B cell (primary cell): ENCODE measurements around the gene CPA4. TPM values are rescaled to one million over a fixed set of nuclear protein-coding genes. Genes with fewer than 3 reads are reported as not detected.

Experiments
- ATAC-seq: fragments of 200-7000 bp; cut with Tn5 transposase; one replicate; pipeline ENCODE4 v1.10.0; 2021; ENCODE audit warnings: low read depth, mild to moderate bottlenecking, moderate number of reproducible peaks, moderate library complexity
- CTCF ChIA-PET: fragments of 350-600 bp; sonication (Branson Sonifier 250); formaldehyde crosslinking; loops from one replicate; lab custom pipeline; 2021; ENCODE audit warnings: antibody characterized with exemption, inconsistent platforms; lab: Charles Lee
- POLR2A ChIA-PET: fragments of 350-600 bp; sonication (Branson Sonifier 250); formaldehyde crosslinking; loops from one replicate; lab custom pipeline; 2021; ENCODE audit warnings: antibody characterized with exemption; lab: Charles Lee
- DNase-seq: peaks from one replicate; pipeline ENCODE4 v3.0.0; 2013
- H2AFZ ChIP-seq: 2 replicates; pipeline ENCODE4 v1.6.1; 2012; ENCODE audit warnings: mild to moderate bottlenecking, low read depth, low read length; ENCODE audit not compliant: insufficient read depth, poor library complexity, severe bottlenecking
- H3K27ac ChIP-seq, 2 donors: 1 replicate in 1 of 2; 2 replicates in 1 of 2; pipeline ENCODE4 v1.5.1; 2012 to 2013; ENCODE audit warnings: low read length in 2 of 2, mild to moderate bottlenecking in 2 of 2, moderate library complexity in 1 of 2
- H3K27me3 ChIP-seq, 4 experiments: fragments of 200-600 bp in 1 of 4; sonication (generic) in 1 of 4; replicated peaks in 1 of 4; 1 replicate in 2 of 4; 2 replicates in 2 of 4; pipeline versions ENCODE4 v1.6.1 to v1.7.0; 2013 to 2016; ENCODE audit warnings: low read length in 3 of 4, mild to moderate bottlenecking in 2 of 4, mixed read lengths in 1 of 4, moderate library complexity in 1 of 4; ENCODE audit not compliant: insufficient read depth in 4 of 4, control insufficient read depth in 3 of 4; ENCODE audit errors: control extremely low read depth in 1 of 4
- H3K36me3 ChIP-seq, 2 experiments: replicated peaks in 1 of 2; 1 replicate in 1 of 2; 2 replicates in 1 of 2; pipeline versions ENCODE4 v1.6.1 to v1.7.1; 2013; ENCODE audit warnings: low read length in 1 of 2; ENCODE audit not compliant: insufficient read depth in 2 of 2, control insufficient read depth in 1 of 2; ENCODE audit errors: control extremely low read depth in 1 of 2, extremely low read depth in 1 of 2
- H3K4me1 ChIP-seq, 2 donors: fragments of 200-600 bp in 1 of 2; sonication (generic) in 1 of 2; 1 replicate in 1 of 2; 2 replicates in 1 of 2; pipeline versions ENCODE4 v1.5.1 to v1.6.1; 2013 to 2017; ENCODE audit warnings: low read length in 2 of 2; ENCODE audit not compliant: control insufficient read depth in 2 of 2, insufficient read depth in 2 of 2
- H3K4me2 ChIP-seq: replicated peaks from 2 replicates; pipeline ENCODE3; 2012; ENCODE audit warnings: mild to moderate bottlenecking, low read depth, low read length; ENCODE audit not compliant: poor library complexity, severe bottlenecking
- H3K4me3 ChIP-seq, 5 experiments: fragments of 200-600 bp in 1 of 5; sonication (generic) in 1 of 5; 1 replicate in 3 of 5; 2 replicates in 2 of 5; pipeline versions ENCODE4 v1.5.1 to v1.7.0; 2011 to 2016; ENCODE audit warnings: low read length in 4 of 5, mild to moderate bottlenecking in 4 of 5, low read depth in 2 of 5, control low read depth in 1 of 5, moderate library complexity in 1 of 5; ENCODE audit not compliant: insufficient read depth in 1 of 5; ENCODE audit errors: control extremely low read depth in 1 of 5, extremely low read depth in 1 of 5
- H3K79me2 ChIP-seq: fragments of 200-600 bp; sonication (generic); one replicate; pipeline ENCODE4 v1.6.0; 2016; ENCODE audit warnings: low read length; ENCODE audit not compliant: control insufficient read depth, insufficient read depth
- H3K9ac ChIP-seq: fragments of 200-600 bp; sonication (generic); 2 replicates; pipeline ENCODE4 v1.6.1; 2017; ENCODE audit warnings: mild to moderate bottlenecking, low read length, moderate library complexity
- H3K9me3 ChIP-seq, 3 donors: one replicate each; pipeline versions ENCODE4 v1.6.1 to v1.7.1; 2013; ENCODE audit warnings: low read length in 2 of 3; ENCODE audit not compliant: control insufficient read depth in 2 of 3, insufficient read depth in 1 of 3; ENCODE audit errors: control extremely low read depth in 1 of 3
- H4K20me1 ChIP-seq: 2 replicates; pipeline ENCODE4 v1.6.0; 2012; ENCODE audit warnings: mild to moderate bottlenecking, low read length; ENCODE audit not compliant: insufficient read depth, control insufficient read depth, poor library complexity, severe bottlenecking
- H3K27ac Mint-ChIP-seq: one replicate; pipeline ENCODE4 v1.8.0; 2021; ENCODE audit warnings: mixed read lengths
- H3K27me3 Mint-ChIP-seq: one replicate; pipeline ENCODE4 v1.8.0; 2021; ENCODE audit warnings: mixed read lengths
- H3K4me1 Mint-ChIP-seq: one replicate; pipeline ENCODE4 v1.8.0; 2021; ENCODE audit warnings: mixed read lengths
- H3K4me3 Mint-ChIP-seq: one replicate; pipeline ENCODE4 v1.8.0; 2021; ENCODE audit warnings: mixed read lengths
- H3K9me3 Mint-ChIP-seq: one replicate; pipeline ENCODE4 v1.8.0; 2022; ENCODE audit warnings: mixed read lengths; ENCODE audit not compliant: insufficient read depth
- EZH2 ChIP-seq: IDR thresholded peaks from 2 replicates; pipeline ENCODE4 v1.6.1; 2012; ENCODE audit warnings: borderline replicate concordance, low read depth, mild to moderate bottlenecking, moderate library complexity, low read length; ENCODE audit not compliant: insufficient read depth, poor library complexity, severe bottlenecking
- WGBS: methylation state at CpG from one replicate; pipeline ENCODE4 v1.1.5; 2013; ENCODE audit warnings: missing lambda C conversion rate; ENCODE audit not compliant: insufficient coverage; 5-methylcytosine and 5-hydroxymethylcytosine counted together
- intact Hi-C: fragments of 100-400 bp; cut with micrococcal nuclease; formaldehyde crosslinking; loops from one replicate; pipeline ENCODE4 v1.10.0; 2022
- polyA plus RNA-seq: library from polyadenylated mRNA; depleted of rRNA; stranded (reverse); fragments of >200 nt; gene quantifications from 2 replicates; pipeline ENCODE4 v1.2.3, GENCODE V29; 2012
- total RNA-seq, 2 donors: library from RNA; stranded (reverse); fragments of 120-200 nt in 1 of 2; gene quantifications; 1 replicate in 1 of 2; 2 replicates in 1 of 2; pipeline versions ENCODE4 v1.2.3 to v1.2.4, GENCODE V29; 2013 to 2022
- TF ChIP-seq, protein P1 (sequence below): fragments of 200-600 bp; IDR thresholded peaks from one replicate; pipeline ENCODE4 v1.8.0; 2022; ENCODE audit warnings: antibody characterized with exemption, mild to moderate bottlenecking

CPA4 gene
- total and polyA plus RNA-seq, 2 donors (not counting 1 experiment from before 2014, with no cell fraction given) = not detected

DNA sequence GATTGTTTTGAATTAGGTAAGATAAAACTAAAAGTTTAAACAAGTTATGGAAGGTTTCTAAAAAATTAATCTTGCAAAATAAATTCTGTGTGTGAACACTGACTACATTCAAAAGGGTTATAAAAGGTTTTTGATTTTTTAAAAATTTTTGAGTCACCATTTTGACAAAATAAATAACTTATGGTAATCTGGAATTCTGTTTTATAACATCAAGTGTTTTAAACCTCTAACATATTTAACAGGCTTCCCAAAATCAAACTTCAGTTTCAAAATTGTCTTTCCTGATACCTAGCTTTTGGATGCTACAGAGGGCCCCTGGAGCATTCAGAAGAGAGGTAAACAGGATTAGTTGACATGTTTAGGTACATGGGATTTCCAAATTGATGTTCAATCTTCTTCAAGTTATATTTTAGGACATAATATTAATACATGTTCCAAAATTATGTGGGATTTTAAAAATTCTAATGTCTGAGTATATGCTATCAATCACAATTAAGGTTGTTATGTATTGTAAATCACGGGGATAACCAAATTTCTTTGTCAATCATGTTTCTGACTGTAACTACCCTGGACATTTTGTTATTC, 34.4 kb upstream of the CPA4 start:
- intact Hi-C loops = no loop called here
- ChIA-PET POLR2A (no interaction called here), CTCF (no interaction called here)
- WGBS = no CpG with 5 or more reads among the region's 1 CpG
- no peak overlapping the region for H3K27ac ChIP-seq
- no peak for DNase-seq
- ATAC-seq = no peak
- H3K9ac ChIP-seq = no peak overlapping the region
- no peaks in the 10 kb centered on the region for H3K4me1 ChIP-seq
- TF ChIP-seq, protein P1, sequence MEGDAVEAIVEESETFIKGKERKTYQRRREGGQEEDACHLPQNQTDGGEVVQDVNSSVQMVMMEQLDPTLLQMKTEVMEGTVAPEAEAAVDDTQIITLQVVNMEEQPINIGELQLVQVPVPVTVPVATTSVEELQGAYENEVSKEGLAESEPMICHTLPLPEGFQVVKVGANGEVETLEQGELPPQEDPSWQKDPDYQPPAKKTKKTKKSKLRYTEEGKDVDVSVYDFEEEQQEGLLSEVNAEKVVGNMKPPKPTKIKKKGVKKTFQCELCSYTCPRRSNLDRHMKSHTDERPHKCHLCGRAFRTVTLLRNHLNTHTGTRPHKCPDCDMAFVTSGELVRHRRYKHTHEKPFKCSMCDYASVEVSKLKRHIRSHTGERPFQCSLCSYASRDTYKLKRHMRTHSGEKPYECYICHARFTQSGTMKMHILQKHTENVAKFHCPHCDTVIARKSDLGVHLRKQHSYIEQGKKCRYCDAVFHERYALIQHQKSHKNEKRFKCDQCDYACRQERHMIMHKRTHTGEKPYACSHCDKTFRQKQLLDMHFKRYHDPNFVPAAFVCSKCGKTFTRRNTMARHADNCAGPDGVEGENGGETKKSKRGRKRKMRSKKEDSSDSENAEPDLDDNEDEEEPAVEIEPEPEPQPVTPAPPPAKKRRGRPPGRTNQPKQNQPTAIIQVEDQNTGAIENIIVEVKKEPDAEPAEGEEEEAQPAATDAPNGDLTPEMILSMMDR = no peak
- no peak for TF ChIP-seq EZH2
- Mint-ChIP-seq H3K27me3 (peaks cover 7% of the 10 kb centered on the region), H3K4me3 (no peak overlapping the region), H3K9me3 (peaks cover 2% of the 10 kb centered on the region), H3K4me1 (no peaks in the 10 kb centered on the region), H3K27ac (no peak overlapping the region)
- no peak overlapping the region for H3K4me3 ChIP-seq
- H3K9me3 ChIP-seq = peaks cover 3 to 42% (median 23%) of the 10 kb centered on the region in 3 donors
- no peaks in the 10 kb centered on the region for H3K79me2 ChIP-seq
- H2AFZ ChIP-seq = no peak overlapping the region
- no peaks in the 10 kb centered on the region for H3K36me3 ChIP-seq
- H3K4me2 ChIP-seq = no peak overlapping the region
- H3K27me3 ChIP-seq = peaks cover 0 to 11% (median 0%) of the 10 kb centered on the region in 4 experiments
- no peaks in the 10 kb centered on the region for H4K20me1 ChIP-seq

DNA sequence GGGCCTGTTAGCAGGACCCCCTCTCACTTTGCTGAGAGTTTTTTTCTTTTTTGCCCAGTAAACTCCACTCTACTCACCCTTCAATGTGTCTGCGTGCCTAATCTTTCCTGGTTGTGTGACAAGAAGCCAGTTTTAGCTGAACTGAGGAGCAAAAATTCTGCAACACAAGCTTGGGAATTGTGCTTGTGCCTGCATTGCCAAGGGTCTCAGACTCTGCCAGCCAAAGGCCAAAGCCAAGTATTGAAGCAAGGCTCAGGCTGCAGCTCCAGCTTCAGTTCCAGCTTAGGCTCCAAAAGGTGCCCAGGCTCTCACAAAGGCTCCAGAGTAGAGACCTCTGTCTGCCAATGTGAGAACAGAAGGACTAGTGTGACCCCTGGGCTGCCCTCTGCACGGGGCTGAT, 30.5 kb upstream of the CPA4 start:
- Histone ChIP-seq H2AFZ (no peak overlapping the region), H3K9me3 (peaks cover 3 to 19% (median 13%) of the 10 kb centered on the region in 3 donors), H3K4me1 (no peaks in the 10 kb centered on the region), H3K27ac (no peak overlapping the region), H3K9ac (no peak overlapping the region), H3K4me3 (no peak overlapping the region), H3K4me2 (no peak overlapping the region), H3K27me3 (no peaks in the 10 kb centered on the region), H3K79me2 (no peaks in the 10 kb centered on the region), H4K20me1 (no peaks in the 10 kb centered on the region), H3K36me3 (no peaks in the 10 kb centered on the region)
- H3K27me3 Mint-ChIP-seq = peaks cover 21% of the 10 kb centered on the region
- ATAC-seq = no peak
- POLR2A ChIA-PET = no interaction called here
- 53% methylated on average over 2 of the region's 2 CpGs for WGBS
- CTCF ChIA-PET = interaction anchor here (1.3 kb wide), 1 partner anchor 496 kb away, joined by 3 read pairs; no protein-coding TSS in a partner anchor
- no peak overlapping the region for H3K4me3 Mint-ChIP-seq
- peaks cover 2% of the 10 kb centered on the region for H3K9me3 Mint-ChIP-seq
- no peaks in the 10 kb centered on the region for H3K4me1 Mint-ChIP-seq
- H3K27ac Mint-ChIP-seq = no peak overlapping the region
- TF ChIP-seq, protein P1 = no peak
- TF ChIP-seq EZH2 = no peak
- DNase-seq = no peak
- intact Hi-C loops = no loop called here
